HCT116 (cell line): ENCODE results near the gene CFAP61. TPM values are rescaled to one million over a fixed set of nuclear protein-coding genes. Genes with fewer than 3 reads are reported as not detected.

Experiments
- ATAC-seq: fragments of 200-7000 bp; cut with Tn5 transposase; 2 replicates; pipeline ENCODE4 v1.9.1; 2020; ENCODE audit warnings: mild to moderate bottlenecking, moderate library complexity
- BruUV-seq: library from RNA; stranded (reverse); fragments of 400-500 nt; replicated peaks from 2 replicates; lab custom pipeline; 2021; lab: Mats Ljungman, UMichigan
- CTCF ChIA-PET: fragments of 300-600 bp; sonication (Branson Sonifier 250); formaldehyde crosslinking; loops from one replicate; lab custom pipeline; 2021; ENCODE audit warnings: antibody characterized with exemption; lab: Charles Lee
- POLR2A ChIA-PET: fragments of 300-600, 350-600 bp; sonication (Branson Sonifier 250); formaldehyde crosslinking; loops from one replicate; lab custom pipeline; 2021; ENCODE audit warnings: antibody characterized with exemption; lab: Charles Lee
- RAD21 ChIA-PET, 2 experiments: fragments of 300-600 bp; sonication (Branson Sonifier 250); formaldehyde crosslinking; loops; one replicate each; lab custom pipeline; 2023; ENCODE audit warnings: low total read pairs in 2 of 2; ENCODE audit not compliant: uncharacterized antibody in 2 of 2, unreplicated experiment in 2 of 2, low non-redundant PET in 1 of 2; lab: Charles Lee
- DNase-seq: peaks from one replicate; pipeline ENCODE4 v3.0.0-alpha.2; 2010; ENCODE audit warnings: low read depth, low spot score
- H2AFZ ChIP-seq: fragments of 200-600 bp; shearing (Covaris generic), sonication (generic); 2 replicates; pipeline ENCODE4 v1.6.1; 2017; ENCODE audit warnings: low read depth, mixed run types, mixed read lengths, antibody characterized with exemption, low read length; ENCODE audit not compliant: poor library complexity, severe bottlenecking
- H3K27ac ChIP-seq: 2 replicates; pipeline ENCODE4 v1.5.1; 2012; ENCODE audit warnings: low read depth, low read length
- H3K27me3 ChIP-seq: fragments of 200-600 bp; sonication (generic); 2 replicates; pipeline ENCODE4 v1.6.1; 2016; ENCODE audit warnings: mixed run types, low read length, mixed read lengths; ENCODE audit not compliant: insufficient read depth
- H3K36me3 ChIP-seq, 2 experiments: fragments of 200-500 bp in 1 of 2; fragments of 200-600 bp in 1 of 2; sonication (Bioruptor generic) in 1 of 2; sonication (generic) in 1 of 2; 2 replicates each; pipeline versions ENCODE4 v1.5.1 to v1.6.1; 2014 to 2016; ENCODE audit warnings: low read length in 2 of 2, inconsistent platforms in 1 of 2, mixed read lengths in 1 of 2, mixed run types in 1 of 2; ENCODE audit not compliant: insufficient read depth in 2 of 2, control insufficient read depth in 1 of 2
- H3K4me1 ChIP-seq, 2 experiments: fragments of 200-600 bp in 1 of 2; sonication (generic) in 1 of 2; 2 replicates each; pipeline versions ENCODE4 v1.5.1 to v1.6.1; 2012 to 2017; ENCODE audit warnings: low read length in 2 of 2, inconsistent platforms in 1 of 2, mild to moderate bottlenecking in 1 of 2, mixed read lengths in 1 of 2, mixed run types in 1 of 2, moderate library complexity in 1 of 2; ENCODE audit not compliant: insufficient read depth in 2 of 2, control insufficient read depth in 1 of 2
- H3K4me2 ChIP-seq: fragments of 200-600 bp; sonication (generic); 2 replicates; pipeline ENCODE4 v1.6.1; 2017; ENCODE audit warnings: mixed run types, low read length, mixed read lengths
- H3K4me3 ChIP-seq, 2 experiments: fragments of 200-600 bp in 1 of 2; sonication (generic) in 1 of 2; replicated peaks in 1 of 2; 2 replicates each; pipeline ENCODE4 v1.5.1; 2011 to 2016; ENCODE audit warnings: low read length in 2 of 2, control low read depth in 1 of 2, low read depth in 1 of 2, mild to moderate bottlenecking in 1 of 2, mixed read lengths in 1 of 2, mixed run types in 1 of 2
- H3K79me2 ChIP-seq: fragments of 200-600 bp; sonication (generic); 2 replicates; pipeline ENCODE4 v1.6.1; 2017; ENCODE audit warnings: mild to moderate bottlenecking, mixed run types, low read length, moderate library complexity, mixed read lengths; ENCODE audit not compliant: insufficient read depth
- H3K9ac ChIP-seq: fragments of 200-600 bp; sonication (generic); 2 replicates; pipeline ENCODE4 v1.6.1; 2016; ENCODE audit warnings: low read length, mixed read lengths
- H3K9me2 ChIP-seq: fragments of 200-600 bp; sonication (generic), shearing (Covaris generic); 2 replicates; pipeline ENCODE4 v1.6.1; 2017; ENCODE audit warnings: mixed run types, mild to moderate bottlenecking, moderate library complexity; ENCODE audit not compliant: insufficient read depth
- H3K9me3 ChIP-seq, 2 experiments: fragments of 200-500 bp in 1 of 2; fragments of 200-600 bp in 1 of 2; sonication (Bioruptor generic) in 1 of 2; sonication (generic) in 1 of 2; 2 replicates each; pipeline ENCODE4 v1.6.1; 2014 to 2017; ENCODE audit warnings: low read length in 2 of 2, mixed read lengths in 2 of 2, inconsistent platforms in 1 of 2, low read depth in 1 of 2, mild to moderate bottlenecking in 1 of 2, mixed run types in 1 of 2, moderate library complexity in 1 of 2; ENCODE audit not compliant: control insufficient read depth in 1 of 2, insufficient read depth in 1 of 2
- H4K20me1 ChIP-seq: fragments of 200-600 bp; sonication (generic), shearing (Covaris generic); 2 replicates; pipeline ENCODE4 v1.6.1; 2017; ENCODE audit warnings: mixed run types, mild to moderate bottlenecking, moderate library complexity; ENCODE audit not compliant: insufficient read depth
- CEBPB ChIP-seq: IDR thresholded peaks from 2 replicates; pipeline ENCODE4 v1.6.1; 2012; ENCODE audit warnings: low read depth
- ELF1 ChIP-seq: IDR thresholded peaks from 2 replicates; pipeline ENCODE4 v1.6.1; 2012; ENCODE audit warnings: low read depth, borderline replicate concordance
- EZH2 ChIP-seq: fragments of 200-600 bp; sonication (generic); IDR thresholded peaks from 2 replicates; pipeline ENCODE4 v1.6.1; 2017; ENCODE audit warnings: antibody characterized with exemption, mixed run types
- FOSL1 ChIP-seq: IDR thresholded peaks from 2 replicates; pipeline ENCODE4 v1.6.1; 2012; ENCODE audit warnings: low read depth
- JUND ChIP-seq: IDR thresholded peaks from 2 replicates; pipeline ENCODE4 v1.6.1; 2012
- POLR2A ChIP-seq: IDR thresholded peaks from 2 replicates; pipeline ENCODE4 v1.7.0; 2011; ENCODE audit warnings: borderline replicate concordance; ENCODE audit not compliant: insufficient read depth, insufficient read length; ENCODE audit errors: extremely low read depth
- POLR2AphosphoS5 ChIP-seq: IDR thresholded peaks from 2 replicates; pipeline ENCODE4 v1.6.1; 2011; ENCODE audit warnings: mild to moderate bottlenecking, low read depth, low read length, moderate library complexity
- RAD21 ChIP-seq: IDR thresholded peaks from 2 replicates; pipeline ENCODE4 v1.6.1; 2012; ENCODE audit warnings: low read depth, mild to moderate bottlenecking
- SRF ChIP-seq: IDR thresholded peaks from 2 replicates; pipeline ENCODE4 v1.6.1; 2012; ENCODE audit warnings: low read depth
- ZFX ChIP-seq: fragments of 450-650 bp; IDR thresholded peaks from 2 replicates; pipeline ENCODE4 v1.6.1; 2017
- intact Hi-C: fragments of 100-400 bp; cut with micrococcal nuclease; formaldehyde crosslinking; loops from 2 replicates; pipeline ENCODE4 v1.10.0; 2022
- total RNA-seq: library from RNA; stranded (reverse); gene quantifications from one replicate; pipeline ENCODE4 v1.2.1, GENCODE V29; 2021; ENCODE audit not compliant: unreplicated experiment
- TF ChIP-seq, protein P1 (sequence below): IDR thresholded peaks from 2 replicates; pipeline ENCODE4 v1.6.1; 2012; ENCODE audit warnings: low read depth
- TF ChIP-seq, protein P2 (sequence below): IDR thresholded peaks from 2 replicates; pipeline ENCODE4 v1.6.1; 2011; ENCODE audit warnings: mild to moderate bottlenecking, low read length, moderate library complexity; ENCODE audit not compliant: insufficient replicate concordance; ENCODE audit errors: extremely low read depth

Gene CFAP61
- total RNA-seq, 1 experiment from 2014 or later, result 1.7 TPM

DNA sequence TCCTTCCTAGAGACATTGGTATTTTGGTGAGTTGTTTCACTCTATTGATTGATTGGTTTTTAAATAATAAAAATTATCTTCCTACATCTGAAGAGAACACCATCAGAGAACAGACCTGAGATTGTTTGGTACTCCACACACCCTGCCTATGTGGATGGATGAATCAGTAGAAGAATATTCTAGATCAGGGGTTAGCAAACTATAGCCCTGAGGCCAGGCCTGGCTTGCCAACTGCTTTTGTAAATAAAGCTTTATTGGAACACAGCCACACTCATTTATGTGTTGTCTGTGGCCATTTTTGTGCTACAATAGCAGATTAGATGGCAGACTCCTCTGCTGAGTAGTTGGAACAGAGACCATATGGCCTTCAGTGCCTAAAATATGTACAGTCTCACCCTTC is 176.0 kb downstream of the CFAP61 start:
- TF ChIP-seq, protein P1, sequence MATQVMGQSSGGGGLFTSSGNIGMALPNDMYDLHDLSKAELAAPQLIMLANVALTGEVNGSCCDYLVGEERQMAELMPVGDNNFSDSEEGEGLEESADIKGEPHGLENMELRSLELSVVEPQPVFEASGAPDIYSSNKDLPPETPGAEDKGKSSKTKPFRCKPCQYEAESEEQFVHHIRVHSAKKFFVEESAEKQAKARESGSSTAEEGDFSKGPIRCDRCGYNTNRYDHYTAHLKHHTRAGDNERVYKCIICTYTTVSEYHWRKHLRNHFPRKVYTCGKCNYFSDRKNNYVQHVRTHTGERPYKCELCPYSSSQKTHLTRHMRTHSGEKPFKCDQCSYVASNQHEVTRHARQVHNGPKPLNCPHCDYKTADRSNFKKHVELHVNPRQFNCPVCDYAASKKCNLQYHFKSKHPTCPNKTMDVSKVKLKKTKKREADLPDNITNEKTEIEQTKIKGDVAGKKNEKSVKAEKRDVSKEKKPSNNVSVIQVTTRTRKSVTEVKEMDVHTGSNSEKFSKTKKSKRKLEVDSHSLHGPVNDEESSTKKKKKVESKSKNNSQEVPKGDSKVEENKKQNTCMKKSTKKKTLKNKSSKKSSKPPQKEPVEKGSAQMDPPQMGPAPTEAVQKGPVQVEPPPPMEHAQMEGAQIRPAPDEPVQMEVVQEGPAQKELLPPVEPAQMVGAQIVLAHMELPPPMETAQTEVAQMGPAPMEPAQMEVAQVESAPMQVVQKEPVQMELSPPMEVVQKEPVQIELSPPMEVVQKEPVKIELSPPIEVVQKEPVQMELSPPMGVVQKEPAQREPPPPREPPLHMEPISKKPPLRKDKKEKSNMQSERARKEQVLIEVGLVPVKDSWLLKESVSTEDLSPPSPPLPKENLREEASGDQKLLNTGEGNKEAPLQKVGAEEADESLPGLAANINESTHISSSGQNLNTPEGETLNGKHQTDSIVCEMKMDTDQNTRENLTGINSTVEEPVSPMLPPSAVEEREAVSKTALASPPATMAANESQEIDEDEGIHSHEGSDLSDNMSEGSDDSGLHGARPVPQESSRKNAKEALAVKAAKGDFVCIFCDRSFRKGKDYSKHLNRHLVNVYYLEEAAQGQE, result no peak
- TF ChIP-seq ELF1 (no peak), CEBPB (no peak), RAD21 (no peak), POLR2A (no peak), POLR2AphosphoS5 (no peak), FOSL1 (no peak), EZH2 (no peak), SRF (no peak), ZFX (no peak), JUND (no peak)
- TF ChIP-seq, protein P2, sequence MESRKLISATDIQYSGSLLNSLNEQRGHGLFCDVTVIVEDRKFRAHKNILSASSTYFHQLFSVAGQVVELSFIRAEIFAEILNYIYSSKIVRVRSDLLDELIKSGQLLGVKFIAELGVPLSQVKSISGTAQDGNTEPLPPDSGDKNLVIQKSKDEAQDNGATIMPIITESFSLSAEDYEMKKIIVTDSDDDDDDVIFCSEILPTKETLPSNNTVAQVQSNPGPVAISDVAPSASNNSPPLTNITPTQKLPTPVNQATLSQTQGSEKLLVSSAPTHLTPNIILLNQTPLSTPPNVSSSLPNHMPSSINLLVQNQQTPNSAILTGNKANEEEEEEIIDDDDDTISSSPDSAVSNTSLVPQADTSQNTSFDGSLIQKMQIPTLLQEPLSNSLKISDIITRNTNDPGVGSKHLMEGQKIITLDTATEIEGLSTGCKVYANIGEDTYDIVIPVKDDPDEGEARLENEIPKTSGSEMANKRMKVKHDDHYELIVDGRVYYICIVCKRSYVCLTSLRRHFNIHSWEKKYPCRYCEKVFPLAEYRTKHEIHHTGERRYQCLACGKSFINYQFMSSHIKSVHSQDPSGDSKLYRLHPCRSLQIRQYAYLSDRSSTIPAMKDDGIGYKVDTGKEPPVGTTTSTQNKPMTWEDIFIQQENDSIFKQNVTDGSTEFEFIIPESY, result no peak
- intact Hi-C loops, result no loop called here
- DNase-seq, result no peak

More for the DNA sequence above, 176.0 kb downstream of the CFAP61 start:
- Histone ChIP-seq H4K20me1 (no peaks in the 10 kb centered on the region), H3K4me1 (no peaks in the 10 kb centered on the region), H3K9me2 (no peaks in the 10 kb centered on the region), H3K4me3 (no peak overlapping the region), H3K27ac (no peak overlapping the region), H3K4me2 (no peak overlapping the region), H3K79me2 (no peaks in the 10 kb centered on the region), H3K9ac (no peak overlapping the region), H3K36me3 (no peaks in the 10 kb centered on the region), H3K9me3 (0 out of 4 replicates have a peak, but pooled peaks cover 0 to 4% of the 10 kb centered on the region in 2 experiments), H2AFZ (no peak overlapping the region), H3K27me3 (peaks cover 9% of the 10 kb centered on the region)
- BruUV-seq, result no TSS peak
- ChIA-PET POLR2A (no interaction called here), RAD21 (no interaction called here), CTCF (no interaction called here)
- ATAC-seq, result no peak
